Subcutaneous adipose tissue (tissue), 4 donors: ENCODE data around the gene SLC26A5. TPM values are rescaled to one million over a fixed set of nuclear protein-coding genes. Genes with fewer than 3 reads are reported as not detected.

Experiments used
- total RNA-seq, 4 donors: library from RNA; depleted of rRNA; stranded (reverse); fragments of >200 nt; gene quantifications; one replicate each; pipeline ENCODE4 v1.1.0, GENCODE V29; 2016
- TF ChIP-seq, protein P1 (sequence below): fragments of 450-650 bp; IDR thresholded peaks from one replicate; pipeline ENCODE4 v1.5.1; 2016; ENCODE audit warnings: low read depth, mild to moderate bottlenecking, control low read depth, antibody characterized with exemption, moderate library complexity

SLC26A5 gene
- total RNA-seq, 4 donors from 2014 or later = 0.22 to 2.3 (median 0.34) TPM; not detected in 1

DNA sequence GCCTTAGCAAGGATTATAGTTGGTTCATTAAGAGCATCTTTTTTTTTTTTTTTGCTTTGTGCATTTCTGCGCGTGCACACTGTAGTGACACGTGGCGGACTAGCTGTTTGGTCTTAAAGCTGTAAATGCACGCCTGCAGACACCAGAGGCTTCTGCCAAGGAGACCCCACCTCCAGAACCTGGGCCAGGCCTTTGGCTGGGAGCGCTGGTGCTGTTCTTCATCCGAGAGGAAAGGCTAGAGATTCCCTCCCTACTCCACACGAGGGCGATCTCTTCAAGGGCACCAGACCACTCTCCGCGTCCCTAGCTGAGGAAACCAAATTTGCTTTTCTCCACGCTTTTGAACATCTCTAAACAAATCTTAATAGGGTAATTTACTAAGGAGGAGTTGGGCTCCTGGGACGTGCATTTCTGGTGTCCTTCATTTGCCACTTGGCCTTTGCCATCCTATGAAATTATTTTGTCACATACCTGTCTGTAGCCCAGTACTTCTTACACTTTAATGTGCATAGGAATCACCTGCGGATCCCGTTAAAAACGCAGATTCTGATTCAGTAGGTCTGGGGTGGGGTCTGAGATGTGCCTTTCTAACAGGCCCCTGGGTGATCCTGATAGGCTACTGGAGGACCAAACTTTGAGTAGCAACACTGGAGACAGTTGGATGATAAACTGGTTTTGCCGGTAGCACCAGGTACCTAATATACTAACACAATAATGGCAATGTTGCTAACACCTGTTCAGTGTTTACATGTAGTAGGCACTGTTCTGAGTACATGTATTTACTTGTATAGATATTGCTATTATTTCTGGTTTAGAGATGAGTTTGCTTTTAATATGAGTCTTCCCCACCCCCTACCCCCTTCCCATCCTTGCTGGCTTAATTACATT lies 1.3 kb upstream of the SLC26A5 start:
- TF ChIP-seq, protein P1, sequence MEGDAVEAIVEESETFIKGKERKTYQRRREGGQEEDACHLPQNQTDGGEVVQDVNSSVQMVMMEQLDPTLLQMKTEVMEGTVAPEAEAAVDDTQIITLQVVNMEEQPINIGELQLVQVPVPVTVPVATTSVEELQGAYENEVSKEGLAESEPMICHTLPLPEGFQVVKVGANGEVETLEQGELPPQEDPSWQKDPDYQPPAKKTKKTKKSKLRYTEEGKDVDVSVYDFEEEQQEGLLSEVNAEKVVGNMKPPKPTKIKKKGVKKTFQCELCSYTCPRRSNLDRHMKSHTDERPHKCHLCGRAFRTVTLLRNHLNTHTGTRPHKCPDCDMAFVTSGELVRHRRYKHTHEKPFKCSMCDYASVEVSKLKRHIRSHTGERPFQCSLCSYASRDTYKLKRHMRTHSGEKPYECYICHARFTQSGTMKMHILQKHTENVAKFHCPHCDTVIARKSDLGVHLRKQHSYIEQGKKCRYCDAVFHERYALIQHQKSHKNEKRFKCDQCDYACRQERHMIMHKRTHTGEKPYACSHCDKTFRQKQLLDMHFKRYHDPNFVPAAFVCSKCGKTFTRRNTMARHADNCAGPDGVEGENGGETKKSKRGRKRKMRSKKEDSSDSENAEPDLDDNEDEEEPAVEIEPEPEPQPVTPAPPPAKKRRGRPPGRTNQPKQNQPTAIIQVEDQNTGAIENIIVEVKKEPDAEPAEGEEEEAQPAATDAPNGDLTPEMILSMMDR = no peak

DNA sequence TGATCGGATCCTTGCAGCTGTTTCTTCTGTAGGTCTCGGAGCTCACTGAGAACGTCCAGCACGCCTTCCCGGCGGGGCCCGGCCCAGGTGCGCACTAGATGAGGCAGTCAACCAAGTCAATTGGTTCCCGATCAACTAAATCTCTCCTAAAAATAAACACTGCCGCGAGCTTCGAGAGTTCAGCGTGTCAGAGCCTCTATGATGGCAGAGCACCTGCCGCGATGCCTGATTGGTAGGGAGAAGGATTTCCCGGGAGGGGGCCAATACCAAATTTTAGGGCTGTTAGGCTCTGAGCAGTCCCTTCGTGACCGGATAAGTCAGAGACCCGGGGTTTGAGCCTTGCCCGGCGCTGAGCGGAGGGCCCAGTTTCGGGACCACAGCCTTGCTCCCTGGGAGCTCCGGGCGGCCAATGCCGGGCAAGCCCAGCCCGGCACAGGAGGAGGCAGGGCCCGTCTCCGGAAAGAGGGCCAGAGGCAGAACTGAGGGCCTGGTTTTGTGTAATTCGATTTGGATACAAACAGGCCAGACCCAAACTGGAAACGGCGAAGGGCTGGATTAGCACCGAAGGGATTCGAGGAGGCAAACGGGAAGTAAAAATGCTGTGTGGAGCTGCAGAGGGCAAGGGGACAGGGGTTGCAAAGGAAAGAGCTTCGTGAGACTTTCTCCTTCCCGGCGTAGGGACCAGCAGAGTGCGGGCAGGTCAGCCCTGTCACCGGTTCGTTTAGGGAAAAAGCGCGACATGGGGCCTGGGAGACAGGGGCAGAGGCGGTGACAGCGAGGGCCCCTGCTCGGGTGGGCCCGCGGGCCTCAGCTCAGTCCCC lies 569 bp downstream of the SLC26A5 start:
- TF ChIP-seq, protein P1 = no peak

DNA sequence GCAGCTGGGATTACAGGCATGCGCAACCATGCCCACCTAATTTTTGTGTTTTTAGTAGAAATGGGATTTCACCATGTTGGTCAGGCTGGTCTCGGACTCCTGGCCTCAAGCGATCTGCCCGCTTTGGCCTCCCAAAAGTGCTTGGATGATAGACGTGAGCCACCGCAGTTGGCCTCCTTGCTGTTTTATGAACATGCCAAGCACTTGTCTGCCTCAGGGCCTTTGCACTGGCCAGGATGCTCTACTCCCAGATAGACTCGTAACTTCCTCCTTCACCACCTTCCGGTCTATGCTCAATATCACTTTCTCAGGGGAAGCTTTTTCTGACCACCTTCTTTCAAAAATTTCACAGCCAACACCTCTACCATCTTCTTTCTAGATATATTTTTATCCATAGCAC lies 6.3 kb downstream of the SLC26A5 start:
- TF ChIP-seq, protein P1 = no peak

DNA sequence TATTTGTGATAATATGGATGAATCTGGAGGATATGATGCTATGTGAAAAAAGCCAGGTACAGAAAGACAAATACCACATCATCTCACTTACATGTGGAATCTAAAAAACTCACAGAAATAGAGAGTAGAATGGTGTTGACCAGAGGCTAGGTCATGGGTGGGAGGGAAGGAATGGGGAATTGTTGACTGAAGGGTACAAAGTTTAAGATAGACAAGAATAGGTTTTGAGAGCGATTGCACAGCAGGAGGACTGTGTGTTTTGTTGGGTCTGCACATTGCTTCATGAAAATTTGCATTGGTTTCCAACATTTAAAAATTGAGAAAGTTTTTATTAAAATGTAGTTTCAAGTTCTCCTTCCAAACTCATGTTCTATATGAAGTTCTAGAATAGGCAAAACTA lies 8.4 kb downstream of the SLC26A5 start:
- TF ChIP-seq, protein P1 = no peak

DNA sequence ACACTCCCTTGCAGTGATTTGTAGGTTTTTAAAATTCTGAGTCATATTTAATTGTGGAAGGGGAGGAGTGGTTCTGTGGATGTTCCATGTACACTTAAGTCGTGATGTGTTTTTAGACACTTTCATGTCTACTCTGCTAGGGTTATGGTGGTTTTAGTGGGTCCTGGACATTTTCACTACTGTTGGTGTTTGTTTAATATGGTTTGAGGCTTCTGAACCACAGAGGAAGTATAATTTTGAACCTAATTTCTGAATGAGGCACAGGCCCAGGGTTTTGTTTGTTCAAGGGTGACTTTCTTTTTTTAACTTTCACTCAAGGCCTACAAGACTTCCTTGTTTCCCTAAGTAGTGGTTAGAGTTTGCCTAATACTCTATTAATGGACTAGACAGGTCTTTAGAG lies 13.3 kb downstream of the SLC26A5 start:
- TF ChIP-seq, protein P1 = no peak

DNA sequence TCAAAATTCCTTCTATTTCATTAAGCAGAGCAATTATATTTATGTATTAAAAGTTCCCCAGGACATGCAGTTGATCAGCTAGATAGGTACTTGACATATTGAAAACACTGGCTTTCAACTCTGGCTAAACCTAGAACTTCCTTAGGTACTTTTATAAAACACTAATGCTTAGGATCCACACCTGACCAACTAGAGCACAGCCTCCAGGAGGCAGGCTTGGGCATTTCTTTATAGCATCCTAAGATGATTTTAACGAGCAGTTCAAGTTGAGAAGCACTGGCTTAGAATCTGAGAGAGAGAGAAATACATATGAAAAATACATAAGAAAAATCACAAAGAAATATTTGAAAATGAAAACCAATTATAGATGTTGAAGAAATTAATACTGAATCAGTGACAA lies 20.8 kb downstream of the SLC26A5 start:
- TF ChIP-seq, protein P1 = no peak
